Left lung (tissue), 10 donors: ENCODE data around the gene NUDT1. TPM values are rescaled to one million over a fixed set of nuclear protein-coding genes. Genes with fewer than 3 reads are reported as not detected.

ENCODE experiments used
- ATAC-seq: fragments of 200-7000 bp; cut with Tn5 transposase; one replicate; pipeline ENCODE4 v1.9.1; 2020; ENCODE audit warnings: moderate library complexity
- DNase-seq, 4 donors: peaks; one replicate each; pipeline ENCODE4 v3.0.0-alpha.2; 2013 to 2020
- H3K27ac ChIP-seq, 2 donors: fragments of 200-600 bp; sonication (generic) in 1 of 2; one replicate each; pipeline versions ENCODE4 v1.5.0 to v1.8.0; 2020 to 2021
- H3K27me3 ChIP-seq, 2 donors: fragments of 200-600 bp; sonication (generic) in 1 of 2; one replicate each; pipeline versions ENCODE4 v1.5.0 to v1.8.0; 2020 to 2021
- H3K36me3 ChIP-seq, 2 donors: fragments of 200-600 bp; sonication (generic) in 1 of 2; one replicate each; pipeline versions ENCODE4 v1.5.0 to v1.8.0; 2020 to 2021
- H3K4me1 ChIP-seq, 2 donors: fragments of 200-600 bp; one replicate each; pipeline ENCODE4 v1.8.0; 2021
- H3K4me3 ChIP-seq, 2 donors: fragments of 200-600 bp; sonication (generic) in 1 of 2; one replicate each; pipeline versions ENCODE4 v1.5.0 to v1.8.0; 2020 to 2021; ENCODE audit warnings: mild to moderate bottlenecking in 1 of 2
- H3K9me3 ChIP-seq, 2 donors: fragments of 200-600 bp; sonication (generic) in 1 of 2; one replicate each; pipeline versions ENCODE4 v1.5.0 to v1.8.0; 2020 to 2021
- CTCF ChIP-seq, 2 donors: fragments of 200-600 bp; sonication (generic) in 1 of 2; IDR thresholded peaks; one replicate each; pipeline versions ENCODE4 v1.5.0 to v1.8.0; 2021; ENCODE audit warnings: antibody characterized with exemption in 2 of 2
- intact Hi-C, 2 donors: fragments of 100-400 bp; cut with DNase I; formaldehyde crosslinking; loops; one replicate each; pipeline versions ENCODE4 v1.11.2 to v1.14.2; 2022
- microRNA-seq, 2 donors: library from miRNA; unstranded; fragments of <30 nt; microRNA quantifications; one replicate each; pipeline ENCODE4, GENCODE V29; 2019
- polyA plus RNA-seq, 6 donors: library from polyadenylated mRNA; unstranded; fragments of 120-200 nt; gene quantifications; one replicate each; pipeline ENCODE4 v1.2.1, GENCODE V29; 2013; ENCODE audit not compliant: insufficient read length in 6 of 6
- total RNA-seq, 2 donors: library from RNA; stranded (reverse); fragmentation: NEBNext Ultra II Directional; extraction: Animal tissue kit (Norgen Biotek cat#: 25700); gene quantifications; one replicate each; pipeline ENCODE4 v1.2.1, GENCODE V29; 2021
- donor health status: DM: no; HTN: yes; CAD: no.
- donor health status: DM: no; HTN: no; CAD: no.

NUDT1 gene
- total and polyA plus RNA-seq, 8 donors, result 13.1 to 26.3 (median 19.7) TPM

- intact Hi-C loops, result no loop called here
- no peak for TF ChIP-seq CTCF (IDR thresholded peaks at IDR 0.05)
- ATAC-seq, result no peak
- Histone ChIP-seq H3K27me3 (no peaks in the 10 kb centered on the region), H3K27ac (no peak overlapping the region), H3K4me1 (peaks cover 8 to 9% of the 10 kb centered on the region in 2 donors), H3K4me3 (no peak overlapping the region), H3K9me3 (no peaks in the 10 kb centered on the region), H3K36me3 (no peaks in the 10 kb centered on the region)
- no peak for DNase-seq
Observed at GRCh38 chr7:2295936-2296620, 54.1 kb downstream of the NUDT1 start.

GRCh38 chr7:2296832-2297231, 54.8 kb downstream of the NUDT1 start:
- DNase-seq (no peak), ATAC-seq (no peak)
- Histone ChIP-seq H3K4me3 (no peak overlapping the region), H3K27me3 (no peaks in the 10 kb centered on the region), H3K9me3 (no peaks in the 10 kb centered on the region), H3K27ac (no peak overlapping the region), H3K4me1 (peaks cover 8 to 9% of the 10 kb centered on the region in 2 donors), H3K36me3 (no peaks in the 10 kb centered on the region)
- no peak for TF ChIP-seq CTCF (IDR thresholded peaks at IDR 0.05)
- intact Hi-C loops, result no loop called here

GRCh38 chr7:2299131-2299829, 57.3 kb downstream of the NUDT1 start:
- ATAC-seq (peak; percentile 69), DNase-seq (peak in 2 of 4 donors; percentile 10 to 69)
- Histone ChIP-seq H3K36me3 (no peaks in the 10 kb centered on the region), H3K9me3 (no peaks in the 10 kb centered on the region), H3K4me3 (no peak overlapping the region), H3K27me3 (no peaks in the 10 kb centered on the region), H3K27ac (peak overlapping the region in 1 of 2 donors; percentile 65), H3K4me1 (peaks cover 8 to 9% of the 10 kb centered on the region in 2 donors)
- TF ChIP-seq CTCF (IDR thresholded peaks at IDR 0.05), result no peak
- intact Hi-C loops, result no loop called here

- DNase-seq (peak in 1 of 4 donors; percentile 6), ATAC-seq (peak; percentile 44)
- TF ChIP-seq CTCF (IDR thresholded peaks at IDR 0.05), result no peak
- H3K9me3 ChIP-seq, result no peaks in the 10 kb centered on the region
- H3K4me3 ChIP-seq, result no peak overlapping the region
- intact Hi-C loops, result no loop called here
- peak overlapping the region; percentile 3 to 65 for H3K27ac ChIP-seq
- peaks cover 9 to 14% of the 10 kb centered on the region in 2 donors for H3K4me1 ChIP-seq
- H3K27me3 ChIP-seq, result no peaks in the 10 kb centered on the region
- no peaks in the 10 kb centered on the region for H3K36me3 ChIP-seq
Observed at GRCh38 chr7:2299870-2300512, 58.0 kb downstream of the NUDT1 start.

Small RNA genes lying within 50 kb of the gene (microRNA-seq; reads per million reads assigned to microRNA genes)
- gene MIR6836, result 0.34 to 0.68 reads per million in 2 donors

Other genes with a start within 250 kb of the NUDT1 start
- 10 to 100 TPM; 50.9 to 58.8 TPM for gene MAD1L1, start 9.3 kb upstream of the NUDT1 start, total RNA-seq
- gene MAD1L1, start 9.3 kb upstream of the NUDT1 start, polyA plus RNA-seq, result 10 to 100 TPM; 21.4 to 23.8 (median 22.1) TPM
- gene MRM2, start within 50 bp of the NUDT1 start, total RNA-seq, result 10 to 100 TPM; 23.0 to 25.7 TPM
- gene MRM2, start within 50 bp of the NUDT1 start, polyA plus RNA-seq, result 10 to 100 TPM; 27.2 to 36.6 (median 32.3) TPM
- 10 to 100 TPM; 48.2 to 60.5 TPM for gene SNX8, start 72.2 kb downstream of the NUDT1 start, total RNA-seq
- gene SNX8, start 72.2 kb downstream of the NUDT1 start, polyA plus RNA-seq, result 10 to 100 TPM; 17.0 to 29.8 (median 24.1) TPM
- gene EIF3B, start 112.6 kb downstream of the NUDT1 start, total RNA-seq, result 100 to 1,000 TPM in 1 of 2 donors, 10 to 100 TPM in 1; 91.4 to 131 TPM
- 100 to 1,000 TPM; 142 to 168 (median 159) TPM for gene EIF3B, start 112.6 kb downstream of the NUDT1 start, polyA plus RNA-seq
- 10 to 100 TPM; 19.2 to 27.1 TPM for gene CHST12, start 161.4 kb downstream of the NUDT1 start, total RNA-seq
- gene CHST12, start 161.4 kb downstream of the NUDT1 start, polyA plus RNA-seq, result 10 to 100 TPM; 11.7 to 18.4 (median 13.2) TPM
- not detected for gene GRIFIN, start 234.2 kb downstream of the NUDT1 start, total RNA-seq
- under 1 TPM in 3 of 6 donors, not detected in 3; 0.22 to 0.31 (median 0.26) TPM for gene GRIFIN, start 234.2 kb downstream of the NUDT1 start, polyA plus RNA-seq